ENCODE data around the gene TNNT1.
"Not testable (repeated sequence)": the region's sequence is repeated elsewhere in the genome, so short reads cannot be mapped to it uniquely, and the experiment has no call there.

The TNNT1 gene

GRCh38 chr19:55166530-55167268, 17.7 kb upstream of the TNNT1 start, which contains the start of gene DNAAF3:
DNAAF3 (minus strand) TSS chr19:55166613; CDS start chr19:55166413, 200 bp downstream.
- peak; percentile 96 for DNase-seq

DNA sequence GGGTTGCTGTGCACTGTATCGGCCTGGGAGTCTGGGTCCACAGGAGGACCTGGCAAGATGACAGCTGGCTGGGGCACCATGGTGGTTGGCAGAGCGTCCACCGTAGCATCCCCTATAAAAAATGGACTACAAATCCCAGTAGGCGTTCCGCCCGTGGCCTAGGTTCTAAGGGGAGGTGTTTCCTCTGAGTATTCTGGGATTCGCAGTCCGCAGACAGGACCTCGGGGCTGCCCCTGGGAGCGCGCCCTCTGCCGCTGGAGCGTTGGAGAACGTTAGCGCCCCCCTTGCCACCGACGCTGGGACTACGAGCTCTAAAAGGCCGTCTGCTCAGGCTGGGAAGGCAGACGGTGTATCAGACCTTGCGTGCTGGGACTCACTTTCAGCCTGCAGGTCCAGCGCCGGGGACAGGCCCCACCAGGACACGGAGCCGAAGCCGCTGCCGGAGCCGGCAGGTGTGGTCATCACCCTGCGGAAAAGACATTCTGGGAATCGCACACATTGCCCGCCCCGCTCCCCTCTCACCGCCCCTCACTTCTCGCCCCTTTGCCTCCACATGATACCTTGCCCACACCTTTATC, 17.0 kb upstream of the TNNT1 start:
- peak; percentile 46 for DNase-seq

GRCh38 chr19:55161571-55162322, 12.7 kb upstream of the TNNT1 start:
- no peak for DNase-seq

DNA sequence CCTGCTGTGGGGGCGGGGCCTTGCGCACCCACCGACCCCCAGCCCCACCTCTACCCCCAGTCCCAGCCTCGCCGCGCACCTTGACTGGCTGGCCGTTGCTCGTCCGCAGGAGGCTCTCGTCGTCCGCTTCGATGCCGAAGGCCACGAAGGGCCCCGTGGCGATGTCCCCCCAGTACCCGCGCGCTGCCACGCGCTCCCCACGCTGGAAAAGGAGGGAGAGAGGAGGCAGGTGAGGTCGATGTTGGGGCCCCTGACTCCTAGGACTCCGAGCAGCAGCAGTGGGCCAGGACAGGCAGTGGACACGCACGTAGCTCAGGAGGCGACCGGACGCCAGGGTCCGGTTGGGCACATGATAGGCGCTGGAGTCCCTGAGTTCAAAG, 12.0 kb upstream of the TNNT1 start:
- no peak for DNase-seq

DNA sequence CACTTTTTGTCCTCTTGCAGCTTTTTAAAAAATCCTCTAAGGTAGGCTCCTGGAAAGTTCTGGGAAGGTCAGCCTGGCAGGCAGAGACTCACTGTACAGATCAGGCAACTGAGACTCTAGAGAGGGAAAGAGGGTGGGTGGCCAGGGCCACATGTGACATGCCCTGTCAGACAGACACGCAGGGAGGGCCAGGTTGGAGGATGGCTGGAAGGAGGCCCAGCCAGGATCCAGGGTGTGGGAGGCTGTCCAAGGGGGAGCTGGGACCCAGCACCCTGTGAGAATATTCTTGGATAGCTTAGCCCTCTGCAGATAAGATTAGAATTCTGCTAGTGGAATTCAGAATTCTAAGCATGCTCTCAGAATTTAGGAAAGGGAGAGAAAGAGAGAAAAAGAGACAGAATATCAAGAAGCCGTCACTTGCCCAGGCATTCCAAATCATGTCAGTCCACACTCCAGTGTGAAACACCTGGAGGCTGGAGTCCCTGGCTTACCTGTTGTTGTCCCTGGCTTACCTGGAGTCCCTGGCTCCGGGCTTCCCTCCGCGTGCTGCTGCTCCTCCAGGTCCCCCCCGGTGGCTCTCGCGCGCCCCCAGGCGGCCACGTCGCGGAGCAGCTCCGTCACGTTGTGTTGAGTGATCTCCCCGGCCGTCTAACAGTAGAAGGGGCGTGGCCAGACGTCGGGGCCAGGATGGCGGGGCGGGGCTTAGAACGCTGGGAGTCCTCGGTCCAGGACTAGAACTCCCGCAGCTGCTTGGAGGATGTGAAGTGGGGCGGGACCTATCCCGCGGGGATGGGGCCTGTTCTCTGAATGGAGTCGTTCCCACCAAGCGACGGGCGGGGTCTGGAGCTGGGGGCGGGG, 11.4 kb upstream of the TNNT1 start:
- DNase-seq = peak; percentile 92

- no peak for DNase-seq
These were observed 10.1 kb upstream of the TNNT1 start for GRCh38 chr19:55158848-55159749.

DNA sequence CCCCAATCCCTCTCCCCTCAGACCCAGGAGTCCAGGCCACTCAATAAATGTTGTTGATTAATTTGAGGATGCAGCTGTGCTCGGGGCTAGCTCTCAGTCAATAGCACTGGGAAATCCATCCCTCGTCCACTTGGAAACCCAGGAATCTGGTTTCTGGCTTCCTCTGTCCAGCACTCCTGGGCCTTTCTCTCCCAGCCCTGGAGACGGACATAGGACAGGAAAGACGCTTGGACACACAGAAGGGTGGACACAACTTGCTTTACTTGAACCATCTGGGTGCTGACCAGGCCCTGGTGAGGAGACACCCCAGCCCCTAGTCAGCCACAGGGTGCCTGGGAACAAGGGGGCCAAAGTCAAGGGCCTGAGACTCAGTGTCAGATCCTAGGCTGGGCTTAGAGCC, 9.4 kb upstream of the TNNT1 start:
- DNase-seq = no peak

- DNase-seq = no peak
These were observed 8.3 kb upstream of the TNNT1 start, which contains the start of gene TNNI3 for GRCh38 chr19:55157064-55157908. TNNI3 (minus strand) TSS chr19:55157732; CDS start chr19:55157589, 143 bp downstream.

DNA sequence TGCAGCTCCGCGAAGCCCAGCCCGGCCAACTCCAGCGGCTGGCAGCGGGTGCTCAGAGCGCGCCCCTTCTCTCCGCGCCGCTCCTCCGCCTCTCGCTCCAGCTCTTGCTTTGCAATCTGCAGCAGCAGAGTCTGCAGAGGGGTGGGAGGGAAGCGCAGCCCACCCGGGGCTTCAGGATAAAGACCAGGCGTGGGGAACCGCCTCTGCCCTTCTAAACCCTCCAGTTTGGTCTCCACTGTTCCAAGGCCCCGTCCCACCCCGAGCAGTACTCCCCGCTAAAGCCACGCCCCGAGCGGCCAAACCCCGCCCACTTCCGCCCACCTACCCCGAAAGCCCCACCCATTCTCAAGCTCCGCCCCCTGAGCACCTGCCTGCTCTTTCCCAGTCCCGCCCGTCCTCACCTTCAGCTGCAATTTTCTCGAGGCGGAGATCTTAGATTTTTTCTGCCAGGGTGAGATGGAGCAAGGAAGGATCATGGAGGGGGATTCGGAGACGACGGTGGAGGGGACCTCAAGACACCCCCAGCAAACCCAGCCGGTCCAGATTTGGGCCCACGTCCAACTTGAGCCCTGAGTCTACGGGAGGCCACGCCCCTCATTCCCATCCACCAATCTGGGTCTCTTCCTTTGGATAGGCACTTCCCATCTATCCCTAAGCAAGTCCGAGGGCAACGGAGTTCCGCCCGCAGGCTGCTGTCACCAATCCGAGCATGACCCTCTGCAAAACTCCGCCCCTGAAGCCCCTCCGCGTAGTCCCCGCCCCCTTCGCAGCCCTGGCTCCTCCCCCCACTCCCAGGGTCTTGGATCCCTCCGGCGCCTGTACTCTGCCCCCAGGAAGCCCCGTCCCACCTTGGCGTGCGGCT, 7.4 kb upstream of the TNNT1 start:
- DNase-seq = peak; percentile 33

- DNase-seq = not testable (repeated sequence)
These were observed 6.8 kb upstream of the TNNT1 start for GRCh38 chr19:55155784-55156183.

DNA sequence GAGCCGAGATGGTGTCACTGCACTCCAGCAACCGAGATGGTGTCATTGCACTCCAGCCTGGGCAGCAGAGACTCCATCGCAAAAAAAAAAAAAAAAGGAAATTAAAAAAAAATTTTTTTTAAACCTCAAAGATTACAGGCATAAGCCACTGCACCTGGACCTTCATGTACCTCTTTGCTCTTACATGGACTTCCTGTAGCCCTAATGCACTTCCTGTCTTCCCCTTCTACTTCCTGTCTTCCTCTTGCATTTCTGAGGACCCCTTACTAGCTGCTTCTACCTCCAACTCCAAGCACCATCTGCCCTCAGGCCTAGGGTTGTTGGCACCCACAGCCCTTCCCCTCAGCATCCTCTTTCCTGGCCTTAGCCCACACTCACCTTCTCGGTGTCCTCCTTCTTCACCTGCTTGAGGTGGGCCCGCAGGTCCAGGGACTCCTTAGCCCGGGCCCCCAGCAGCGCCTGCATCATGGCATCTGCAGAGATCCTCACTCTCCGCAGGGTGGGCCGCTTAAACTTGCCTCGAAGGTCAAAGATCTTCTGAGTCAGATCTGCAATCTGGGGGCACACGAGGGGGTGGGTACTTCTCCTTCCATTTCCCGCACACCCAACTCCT, 4.8 kb upstream of the TNNT1 start:
- no peak for DNase-seq

DNA sequence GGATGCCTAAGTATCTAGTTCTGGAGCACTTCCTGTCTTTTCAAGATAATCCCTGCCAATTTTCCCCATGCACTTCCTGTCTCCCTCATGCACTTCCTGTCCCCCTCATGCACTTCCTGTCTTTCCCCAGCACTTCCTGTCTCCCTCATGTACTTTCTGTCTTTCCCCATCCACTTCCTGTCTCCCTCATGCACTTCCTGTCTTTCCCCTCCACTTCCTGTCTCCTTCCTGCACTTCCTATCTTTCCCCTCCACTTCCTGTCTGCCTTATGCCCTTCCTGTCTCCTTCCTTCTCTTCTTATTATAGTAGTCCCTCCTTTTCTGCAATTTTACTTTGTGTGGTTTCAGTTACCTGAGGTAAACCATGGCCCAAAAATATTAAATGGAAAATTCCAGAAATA, 3.0 kb upstream of the TNNT1 start:
- DNase-seq = no peak

- DNase-seq = no peak
These were observed 1.3 kb downstream of the TNNT1 start for GRCh38 chr19:55147545-55148251.

DNA sequence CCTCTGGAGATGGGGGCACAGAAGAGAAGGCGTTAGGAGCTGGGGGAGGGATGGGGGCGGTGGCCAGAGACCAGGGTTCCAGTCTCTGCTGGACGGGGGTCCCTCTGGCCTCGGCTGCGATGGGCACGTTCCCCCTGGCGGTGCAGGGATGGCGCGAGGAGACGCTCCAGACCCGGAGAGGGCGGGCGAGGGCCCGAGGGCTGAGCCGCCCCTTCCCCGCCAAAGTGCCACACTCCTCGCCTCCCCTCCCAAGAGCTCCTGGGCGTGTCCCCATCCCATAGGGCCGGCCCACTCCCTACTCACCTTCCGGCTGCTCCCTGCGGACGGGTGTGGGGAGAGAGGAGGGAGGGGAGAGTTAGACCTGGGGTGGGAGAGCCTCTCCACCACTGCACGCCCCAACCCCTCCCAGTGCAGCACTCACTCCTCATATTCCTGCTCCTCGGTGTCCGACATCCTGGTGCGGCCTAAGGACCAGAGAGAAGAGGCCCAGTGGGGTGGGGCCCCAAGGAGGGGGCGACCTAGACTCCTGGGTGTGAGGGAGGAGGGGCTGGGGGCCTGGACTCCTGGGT, 2.2 kb downstream of the TNNT1 start:
- DNase-seq = no peak

DNA sequence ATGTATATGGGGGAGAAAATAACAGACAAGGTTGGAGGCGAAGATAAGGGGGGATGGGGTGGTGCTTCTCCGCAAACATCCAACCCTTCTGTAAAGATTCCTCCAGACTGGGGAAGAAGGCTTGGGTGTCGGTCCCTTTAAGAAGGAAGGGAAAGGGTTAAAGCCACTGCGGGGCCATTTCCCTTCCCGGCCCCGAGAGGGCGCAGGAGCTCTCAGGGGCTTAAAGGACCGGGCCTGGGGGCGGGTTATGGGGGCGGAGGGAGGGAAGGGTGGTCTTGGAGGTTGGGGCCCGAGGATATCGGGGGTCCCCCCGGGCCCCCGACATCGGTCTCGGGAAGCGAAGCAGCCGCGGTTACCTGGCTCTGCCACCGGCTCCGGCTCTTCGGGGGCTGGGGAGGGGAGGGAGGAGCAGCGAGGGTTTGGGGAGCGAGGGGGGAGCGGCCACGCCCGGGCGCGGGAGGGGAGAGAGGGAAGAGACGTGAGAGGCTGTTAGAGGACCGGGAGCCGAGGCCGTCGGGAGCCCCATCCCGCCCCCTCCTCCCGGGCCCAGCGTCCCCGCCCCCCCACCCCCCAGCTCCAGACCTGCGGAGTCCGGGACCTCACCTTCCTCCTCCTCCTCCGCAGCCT, 2.8 kb downstream of the TNNT1 start:
- DNase-seq = peak; percentile 16

DNA sequence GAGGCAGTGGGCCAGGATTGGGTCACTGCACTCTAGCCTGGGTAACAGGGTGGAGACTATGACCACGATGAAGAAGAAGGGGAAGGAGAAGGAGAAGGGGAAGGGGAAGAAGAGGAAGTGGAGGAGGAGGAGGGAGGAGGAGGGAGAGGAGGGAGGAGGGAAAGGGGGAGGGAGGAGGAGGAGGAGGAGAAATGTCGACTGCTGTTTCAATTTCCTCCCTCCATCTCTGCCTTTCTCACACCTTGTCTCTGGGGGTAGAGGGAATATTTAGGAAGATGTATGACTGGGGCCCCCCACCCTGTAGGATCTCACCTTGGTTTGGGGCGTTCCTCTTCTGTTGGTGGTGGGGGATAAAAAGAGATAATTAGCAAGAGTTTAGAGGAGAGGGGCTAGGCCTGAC, 3.8 kb downstream of the TNNT1 start:
- DNase-seq = no peak

DNA sequence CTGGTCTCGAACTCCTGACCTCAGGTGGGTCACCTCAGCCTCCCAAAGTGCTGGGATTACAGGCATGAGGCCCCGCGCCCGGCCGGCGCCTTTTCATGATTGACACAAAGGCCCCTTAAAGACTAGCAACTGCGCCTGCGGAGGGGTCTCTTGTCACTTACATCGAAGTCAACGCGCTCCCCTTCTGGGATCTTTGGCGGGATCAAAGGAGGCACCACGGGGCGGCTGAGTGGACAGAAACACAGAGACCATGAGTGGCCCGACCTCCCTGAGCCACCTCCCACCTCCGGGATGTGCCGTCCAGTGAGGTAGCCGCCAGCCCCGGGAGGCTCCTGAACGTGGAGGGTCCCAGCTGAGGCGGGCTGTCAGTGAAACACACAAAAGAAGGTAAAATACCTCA, 7.3 kb downstream of the TNNT1 start:
- DNase-seq = no peak

DNA sequence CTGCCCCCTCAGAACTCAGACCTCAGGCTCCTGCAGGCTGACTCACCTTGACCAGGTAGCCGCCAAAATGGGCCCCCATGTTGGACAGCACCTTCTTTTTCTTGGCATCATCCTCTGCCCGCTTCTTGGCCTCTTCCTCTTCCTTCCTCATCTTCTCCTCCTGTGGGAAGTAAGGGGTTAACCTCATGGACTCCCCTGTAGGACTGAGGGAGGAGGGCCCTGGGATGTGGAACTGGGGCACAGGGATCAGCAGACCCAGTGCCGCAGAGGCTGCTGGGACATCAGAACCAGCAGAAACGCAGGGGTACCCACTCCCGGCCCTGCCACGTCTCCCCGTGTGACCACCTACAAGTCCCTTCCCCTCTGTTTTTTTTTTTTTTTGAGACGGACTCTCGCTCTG, 11.1 kb downstream of the TNNT1 start:
- no peak for DNase-seq

Data from NCI-H2029 (cell line).